ENCODE results near the gene TTN.

DNA sequence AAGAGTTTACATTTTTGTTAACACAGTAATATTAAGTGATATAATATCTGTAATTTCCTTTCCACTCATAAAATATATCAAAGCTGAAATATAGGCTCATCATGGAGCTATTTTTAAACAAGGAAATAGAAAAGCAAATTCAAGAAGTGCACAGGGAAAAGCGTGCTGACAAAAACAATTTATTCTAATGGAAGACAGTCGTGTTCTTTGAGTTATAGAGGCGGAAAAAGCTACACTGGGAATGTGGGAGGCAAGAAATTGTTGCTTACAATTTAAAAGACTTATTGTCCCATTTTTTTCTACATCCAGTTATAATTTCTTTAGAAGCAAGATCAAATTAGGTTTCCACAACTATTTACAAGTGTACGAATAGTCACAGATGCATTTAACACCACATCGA lies 3.2 kb upstream of the TTN start:
- TF ChIP-seq NFRKB (IDR thresholded peaks at IDR 0.05) (no peak), ELF4 (IDR thresholded peaks at IDR 0.05) (no peak), HDGF (IDR thresholded peaks at IDR 0.05; ENCODE audit: borderline replicate concordance) (no peak), FOXM1 (IDR thresholded peaks at IDR 0.05; ENCODE audit: borderline replicate concordance) (no peak), BHLHE40 (IDR thresholded peaks at IDR 0.05; ENCODE audit: borderline replicate concordance) (no peak), SUZ12 (IDR thresholded peaks at IDR 0.05) (no peak), SP1 (IDR thresholded peaks at IDR 0.05) (no peak), CTBP1 (IDR thresholded peaks at IDR 0.05; ENCODE audit: borderline replicate concordance) (no peak), ARNT (IDR thresholded peaks at IDR 0.05) (no peak), FOXA1 (IDR thresholded peaks at IDR 0.05) (no peak), LEF1 (IDR thresholded peaks at IDR 0.05; ENCODE audit: borderline replicate concordance) (no peak)
- TF ChIP-seq, protein P1, sequence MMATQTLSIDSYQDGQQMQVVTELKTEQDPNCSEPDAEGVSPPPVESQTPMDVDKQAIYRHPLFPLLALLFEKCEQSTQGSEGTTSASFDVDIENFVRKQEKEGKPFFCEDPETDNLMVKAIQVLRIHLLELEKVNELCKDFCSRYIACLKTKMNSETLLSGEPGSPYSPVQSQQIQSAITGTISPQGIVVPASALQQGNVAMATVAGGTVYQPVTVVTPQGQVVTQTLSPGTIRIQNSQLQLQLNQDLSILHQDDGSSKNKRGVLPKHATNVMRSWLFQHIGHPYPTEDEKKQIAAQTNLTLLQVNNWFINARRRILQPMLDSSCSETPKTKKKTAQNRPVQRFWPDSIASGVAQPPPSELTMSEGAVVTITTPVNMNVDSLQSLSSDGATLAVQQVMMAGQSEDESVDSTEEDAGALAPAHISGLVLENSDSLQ (IDR thresholded peaks at IDR 0.05): no peak
